NCI-H345 (cell line): ENCODE results near the gene CDK6.
"Not testable (repeated sequence)": the region's sequence is repeated elsewhere in the genome, so short reads cannot be mapped to it uniquely, and the experiment has no call there.

Experiments
- DNase-seq: peaks from one replicate; lab custom pipeline; 2025; lab: John Stamatoyannopoulos, UW

Gene CDK6

GRCh38 chr7:92836489-92836999 lies at the start of gene CDK6:
CDK6 (minus strand) TSS chr7:92836573; CDS start chr7:92833323, 3,250 bp downstream.
- no peak for DNase-seq

GRCh38 chr7:92886039-92886438 lies 49.7 kb upstream of the CDK6 start:
- DNase-seq = not testable (repeated sequence)

- no peak for DNase-seq
These were observed 47.8 kb upstream of the CDK6 start for GRCh38 chr7:92884218-92884617.

GRCh38 chr7:92882760-92883159 lies 46.4 kb upstream of the CDK6 start:
- no peak for DNase-seq

- DNase-seq = no peak
These were observed 44.7 kb upstream of the CDK6 start for GRCh38 chr7:92881091-92881485.

- no peak for DNase-seq
These were observed 44.1 kb upstream of the CDK6 start for GRCh38 chr7:92880212-92881090.

GRCh38 chr7:92877367-92877766 lies 41.0 kb upstream of the CDK6 start:
- DNase-seq = no peak

GRCh38 chr7:92876836-92877235 lies 40.5 kb upstream of the CDK6 start:
- DNase-seq = no peak

- DNase-seq = no peak
These were observed 39.3 kb upstream of the CDK6 start for GRCh38 chr7:92875719-92876118.

GRCh38 chr7:92875173-92875572 lies 38.8 kb upstream of the CDK6 start:
- no peak for DNase-seq

GRCh38 chr7:92874567-92874966 lies 38.2 kb upstream of the CDK6 start:
- no peak for DNase-seq

GRCh38 chr7:92873776-92874175 lies 37.4 kb upstream of the CDK6 start:
- no peak for DNase-seq

- DNase-seq = no peak
These were observed 36.3 kb upstream of the CDK6 start for GRCh38 chr7:92872701-92873100.

- no peak for DNase-seq
These were observed 32.4 kb upstream of the CDK6 start for GRCh38 chr7:92868683-92869293.

GRCh38 chr7:92864169-92864568 lies 27.8 kb upstream of the CDK6 start:
- DNase-seq = not testable (repeated sequence)

- no peak for DNase-seq
These were observed 20.1 kb upstream of the CDK6 start for GRCh38 chr7:92856436-92856835.

GRCh38 chr7:92854501-92855238 lies 18.3 kb upstream of the CDK6 start:
- DNase-seq = no peak

- DNase-seq = no peak
These were observed 15.4 kb upstream of the CDK6 start for GRCh38 chr7:92851732-92852131.

- DNase-seq = no peak
These were observed 14.1 kb upstream of the CDK6 start for GRCh38 chr7:92850516-92850915.

GRCh38 chr7:92849322-92849721 lies 12.9 kb upstream of the CDK6 start:
- DNase-seq = no peak

- DNase-seq = no peak
These were observed 12.5 kb upstream of the CDK6 start for GRCh38 chr7:92848851-92849250.

GRCh38 chr7:92848441-92848840 lies 12.1 kb upstream of the CDK6 start:
- no peak for DNase-seq

- DNase-seq = no peak
These were observed 10.9 kb upstream of the CDK6 start for GRCh38 chr7:92847305-92847704.
